GM12878 (cell line): ENCODE measurements around the gene CIROP. TPM values are rescaled to one million over a fixed set of nuclear protein-coding genes. Genes with fewer than 3 reads are reported as not detected.

ENCODE experiments used
- ATAC-seq: fragments of 200-7000 bp; cut with Tn5 transposase; 3 replicates; pipeline ENCODE4 v1.9.1; 2020; ENCODE audit warnings: mild to moderate bottlenecking, moderate library complexity
- BruUV-seq: library from RNA; stranded (reverse); fragments of 400-500 nt; replicated peaks from 2 replicates; lab custom pipeline; 2021; lab: Mats Ljungman, UMichigan
- CTCF ChIA-PET: fragments of 300-600 bp; sonication (Branson Sonifier 250); formaldehyde crosslinking; extraction: SDS; loops from one replicate; lab custom pipeline; 2021; ENCODE audit warnings: inconsistent platforms; lab: Yijun Ruan, JAX
- POLR2A ChIA-PET: fragments of 350-600 bp; formaldehyde crosslinking; extraction: SDS; loops from one replicate; lab custom pipeline; 2021; ENCODE audit warnings: inconsistent platforms; lab: Charles Lee
- RAD21 ChIA-PET: fragments of 300-600 bp; sonication (Branson Sonifier 250); formaldehyde crosslinking; loops from one replicate; lab custom pipeline; 2023; ENCODE audit warnings: antibody characterized with exemption; ENCODE audit not compliant: unreplicated experiment; lab: Charles Lee
- SMC1A ChIA-PET: fragments of 300-600 bp; sonication (Branson Sonifier 250); formaldehyde crosslinking; loops from one replicate; lab custom pipeline; 2023; ENCODE audit not compliant: unreplicated experiment, uncharacterized antibody; lab: Charles Lee
- DNase-seq: peaks from one replicate; pipeline ENCODE4 v3.0.0-alpha.2; 2011; ENCODE audit warnings: low read depth, low spot score
- FAIRE-seq: peaks from 3 replicates; lab custom pipeline; 2011; peaks lifted over from hg19 to GRCh38; lab: Jason Lieb, UNC
- H2AFZ ChIP-seq: 2 replicates; pipeline ENCODE4 v1.6.0; 2011; ENCODE audit warnings: low read depth, low read length, control low read depth; ENCODE audit not compliant: control insufficient read depth
- H3K27ac ChIP-seq: 2 replicates; pipeline ENCODE4 v1.5.1; 2011; ENCODE audit warnings: control low read depth; ENCODE audit not compliant: control insufficient read depth, insufficient read depth
- H3K27me3 ChIP-seq, 2 experiments: replicated peaks in 1 of 2; 2 replicates each; pipeline versions ENCODE4 v1.6.0 to v1.6.1; 2011; ENCODE audit warnings: low read length in 1 of 2; ENCODE audit not compliant: control insufficient read depth in 2 of 2, insufficient read depth in 2 of 2
- H3K36me3 ChIP-seq, 2 experiments: 2 replicates each; pipeline ENCODE4 v1.5.1; 2011; ENCODE audit warnings: low read length in 1 of 2; ENCODE audit not compliant: control insufficient read depth in 2 of 2, insufficient read depth in 2 of 2
- H3K4me1 ChIP-seq: 2 replicates; pipeline ENCODE4 v1.6.1; 2011; ENCODE audit warnings: mild to moderate bottlenecking, low read length, moderate library complexity, mixed read lengths; ENCODE audit not compliant: control insufficient read depth, insufficient read depth
- H3K4me2 ChIP-seq: 2 replicates; pipeline ENCODE4 v1.6.0; 2011; ENCODE audit warnings: control low read depth; ENCODE audit not compliant: control insufficient read depth, insufficient read depth
- H3K4me3 ChIP-seq: fragments of 200-600 bp; sonication (generic); 2 replicates; pipeline ENCODE4 v1.5.1; 2016
- H3K79me2 ChIP-seq: 2 replicates; pipeline ENCODE4 v1.6.0; 2011; ENCODE audit warnings: low read length; ENCODE audit not compliant: control insufficient read depth, insufficient read depth
- H3K9ac ChIP-seq: 2 replicates; pipeline ENCODE4 v1.8.0; 2011; ENCODE audit warnings: low read length, control low read depth, mixed read lengths; ENCODE audit not compliant: control insufficient read depth, insufficient read depth
- H3K9me3 ChIP-seq: replicated peaks from 3 replicates; pipeline ENCODE4 v1.5.1; 2011; ENCODE audit warnings: mild to moderate bottlenecking, low read length; ENCODE audit not compliant: control insufficient read depth, insufficient read depth
- H4K20me1 ChIP-seq: 2 replicates; pipeline ENCODE4 v1.6.0; 2011; ENCODE audit not compliant: control insufficient read depth, insufficient read depth
- CREB1 ChIP-seq: IDR thresholded peaks from 2 replicates; pipeline ENCODE4 v1.6.1; 2012; ENCODE audit warnings: low read depth, mild to moderate bottlenecking, inconsistent platforms
- FOXK2 ChIP-seq: fragments of 450-650 bp; IDR thresholded peaks from 2 replicates; pipeline ENCODE4 v1.6.1; 2017; ENCODE audit warnings: mild to moderate bottlenecking, moderate library complexity
- MEF2B ChIP-seq: fragments of 450-650 bp; IDR thresholded peaks from 2 replicates; pipeline ENCODE4 v1.6.1; 2018; ENCODE audit warnings: mild to moderate bottlenecking, moderate library complexity; ENCODE audit not compliant: partially characterized antibody, poor library complexity, severe bottlenecking
- NFIC ChIP-seq: IDR thresholded peaks from 2 replicates; pipeline ENCODE4 v1.6.1; 2012; ENCODE audit warnings: low read depth, mild to moderate bottlenecking, inconsistent platforms, low read length, moderate library complexity
- RELA ChIP-seq: fragments of 450-650 bp; IDR thresholded peaks from 2 replicates; pipeline ENCODE4 v1.8.0; 2014; ENCODE audit warnings: borderline replicate concordance; ENCODE audit not compliant: partially characterized antibody
- SMC3 ChIP-seq: IDR thresholded peaks from 2 replicates; pipeline ENCODE4 v1.6.1; 2011; ENCODE audit warnings: low read length, improper control_type of control experiment, borderline replicate concordance
- TAF1 ChIP-seq: IDR thresholded peaks from 2 replicates; pipeline ENCODE4 v1.6.1; 2011; ENCODE audit warnings: mild to moderate bottlenecking, low read depth, low read length, borderline replicate concordance
- WGBS: methylation state at CpG from one replicate; pipeline ENCODE4 v1.1.6; 2016; ENCODE audit warnings: low lambda C conversion rate; ENCODE audit not compliant: insufficient replicate concordance, insufficient coverage; ENCODE audit errors: missing lambda C conversion rate; 5-methylcytosine and 5-hydroxymethylcytosine counted together
- in situ Hi-C: fragments of 300-500 bp; cut with MboI; formaldehyde crosslinking; loops from 9 replicates; pipeline ENCODE4 v1.14.3; 2018; ENCODE audit warnings: mixed read lengths
- intact Hi-C: fragments of 100-400 bp; cut with micrococcal nuclease; formaldehyde crosslinking; loops from one replicate; pipeline ENCODE4 v1.14.2; 2022; ENCODE audit not compliant: unreplicated experiment
- polyA plus RNA-seq, 11 experiments: library from polyadenylated mRNA; depleted of rRNA in 4 of 11; unstranded in 6 of 11; stranded (reverse) in 5 of 11; fragments of >200 nt; fragmentation: Nextera tagmentation in 4 of 11; fragmentation: Illumina TruSeq in 1 of 11; extraction: Ambion mirVana in 4 of 11; extraction: Trizol in 1 of 11; gene quantifications; 1 replicate in 1 of 11; 2 replicates in 10 of 11; pipeline versions ENCODE4 v1.2.1 to v1.2.3, GENCODE V29; 2011 to 2016; ENCODE audit warnings: inconsistent platforms in 2 of 11, missing spikeins in 2 of 11, low read depth in 1 of 11
- total RNA-seq, 4 experiments: library from RNA; depleted of rRNA in 3 of 4; stranded (reverse); fragments of >200 nt in 3 of 4; fragmentation: Illumina TruSeq in 1 of 4; extraction: Trizol in 1 of 4; gene quantifications; 2 replicates each; pipeline versions ENCODE4 v1.2.1 to v1.2.3, GENCODE V29; 2013 to 2021
- TF ChIP-seq, protein P1 (sequence below): fragments of 450-650 bp; IDR thresholded peaks from 2 replicates; pipeline ENCODE4 v1.6.1; 2017; ENCODE audit warnings: mild to moderate bottlenecking, low read depth, inconsistent platforms; ENCODE audit not compliant: poor library complexity, severe bottlenecking
- TF ChIP-seq, protein P2 (sequence below): IDR thresholded peaks from 2 replicates; pipeline ENCODE4 v1.6.1; 2012; ENCODE audit warnings: mild to moderate bottlenecking, low read depth, low read length
- TF ChIP-seq, protein P3 (sequence below): fragments of 150-350 bp; IDR thresholded peaks from 2 replicates; pipeline ENCODE4 v1.6.1; 2014; ENCODE audit warnings: mild to moderate bottlenecking, low read depth, low read length
- TF ChIP-seq, protein P4 (sequence below): IDR thresholded peaks from 2 replicates; pipeline ENCODE4 v1.6.1; 2011; ENCODE audit warnings: mild to moderate bottlenecking, low read depth, low read length, moderate library complexity; ENCODE audit not compliant: insufficient replicate concordance
- TF ChIP-seq, protein P5 (sequence below): IDR thresholded peaks from 2 replicates; pipeline ENCODE4 v1.6.1; 2012; ENCODE audit warnings: low read length, inconsistent platforms

The CIROP gene
- total and polyA plus RNA-seq, 10 of the 15 experiments (the other 5 are each of a cell fraction or from before 2014, with no cell fraction given), result not detected

DNA sequence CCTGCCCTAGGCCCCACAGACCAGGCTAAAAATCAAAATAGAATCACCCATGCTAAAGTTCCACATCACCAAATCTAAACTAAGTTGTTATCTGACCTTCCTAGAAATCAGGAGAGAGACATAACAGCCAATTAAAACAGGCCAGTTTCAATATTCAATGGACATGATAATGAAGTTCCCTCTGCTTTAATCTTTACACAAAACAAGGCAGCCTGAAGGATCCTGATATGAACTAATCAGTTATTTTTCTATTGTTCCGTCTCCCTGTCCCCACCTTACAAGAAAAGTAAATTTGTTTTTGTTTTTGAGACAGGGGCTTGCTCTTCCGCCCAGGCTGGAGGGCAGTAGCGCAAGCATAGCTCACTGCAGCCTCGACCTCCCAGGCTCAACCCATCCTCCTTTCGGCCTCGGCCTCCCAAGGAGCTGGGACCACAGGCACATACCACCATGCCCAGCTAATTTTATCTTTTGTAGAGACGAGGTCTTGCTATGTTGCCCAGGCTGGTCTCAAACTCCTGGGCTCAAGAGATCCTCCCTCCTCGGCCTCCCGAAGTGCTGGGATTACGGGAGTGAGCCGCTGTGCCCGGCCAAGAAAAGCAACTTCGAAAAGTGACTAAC, 19.7 kb upstream of the CIROP start:
- ChIA-PET RAD21 (interaction anchor here (1.1 kb wide), 1 partner anchor 176 kb away, joined by 4 read pairs; no protein-coding TSS in a partner anchor), CTCF (interaction anchor here (0.9 to 6.4 kb wide), 2 partner anchors 9 to 63 kb away, joined by 3 to 127 read pairs; partner anchors contain the start of gene SLC7A8), SMC1A (interaction anchor here (1.0 to 1.7 kb wide), 2 partner anchors 30 to 60 kb away, joined by 4 read pairs; no protein-coding TSS in a partner anchor), POLR2A (interaction anchor here (0.6 kb wide), 1 partner anchor 138 kb away, joined by 3 read pairs; no protein-coding TSS in a partner anchor)
- Histone ChIP-seq H3K9ac (no peak overlapping the region), H3K4me3 (no peak overlapping the region), H4K20me1 (no peaks in the 10 kb centered on the region), H2AFZ (no peak overlapping the region), H3K27me3 (no peaks in the 10 kb centered on the region; a peak in 3 of 4 replicates), H3K4me2 (no peak overlapping the region), H3K9me3 (no peaks in the 10 kb centered on the region), H3K36me3 (no peaks in the 10 kb centered on the region), H3K27ac (no peak overlapping the region), H3K4me1 (peaks cover 20% of the 10 kb centered on the region), H3K79me2 (no peaks in the 10 kb centered on the region)
- FAIRE-seq (no peak), DNase-seq (no peak), ATAC-seq (no peak)
- no TSS peak for BruUV-seq
- WGBS, result 69% methylated on average over 13 of the region's 13 CpGs
- in situ Hi-C loops (loop anchor here (10.0 kb wide), 1 partner anchor 60 kb away; the partner anchor contains the start of gene SLC7A8), intact Hi-C loops (no loop called here)
- TF ChIP-seq CREB1 (no peak), FOXK2 (no peak), MEF2B (no peak), NFIC (no peak), RELA (no peak), TAF1 (no peak), SMC3 (no peak)
- TF ChIP-seq, protein P1, sequence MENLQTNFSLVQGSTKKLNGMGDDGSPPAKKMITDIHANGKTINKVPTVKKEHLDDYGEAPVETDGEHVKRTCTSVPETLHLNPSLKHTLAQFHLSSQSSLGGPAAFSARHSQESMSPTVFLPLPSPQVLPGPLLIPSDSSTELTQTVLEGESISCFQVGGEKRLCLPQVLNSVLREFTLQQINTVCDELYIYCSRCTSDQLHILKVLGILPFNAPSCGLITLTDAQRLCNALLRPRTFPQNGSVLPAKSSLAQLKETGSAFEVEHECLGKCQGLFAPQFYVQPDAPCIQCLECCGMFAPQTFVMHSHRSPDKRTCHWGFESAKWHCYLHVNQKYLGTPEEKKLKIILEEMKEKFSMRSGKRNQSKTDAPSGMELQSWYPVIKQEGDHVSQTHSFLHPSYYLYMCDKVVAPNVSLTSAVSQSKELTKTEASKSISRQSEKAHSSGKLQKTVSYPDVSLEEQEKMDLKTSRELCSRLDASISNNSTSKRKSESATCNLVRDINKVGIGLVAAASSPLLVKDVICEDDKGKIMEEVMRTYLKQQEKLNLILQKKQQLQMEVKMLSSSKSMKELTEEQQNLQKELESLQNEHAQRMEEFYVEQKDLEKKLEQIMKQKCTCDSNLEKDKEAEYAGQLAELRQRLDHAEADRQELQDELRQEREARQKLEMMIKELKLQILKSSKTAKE, result no peak
- TF ChIP-seq, protein P2, sequence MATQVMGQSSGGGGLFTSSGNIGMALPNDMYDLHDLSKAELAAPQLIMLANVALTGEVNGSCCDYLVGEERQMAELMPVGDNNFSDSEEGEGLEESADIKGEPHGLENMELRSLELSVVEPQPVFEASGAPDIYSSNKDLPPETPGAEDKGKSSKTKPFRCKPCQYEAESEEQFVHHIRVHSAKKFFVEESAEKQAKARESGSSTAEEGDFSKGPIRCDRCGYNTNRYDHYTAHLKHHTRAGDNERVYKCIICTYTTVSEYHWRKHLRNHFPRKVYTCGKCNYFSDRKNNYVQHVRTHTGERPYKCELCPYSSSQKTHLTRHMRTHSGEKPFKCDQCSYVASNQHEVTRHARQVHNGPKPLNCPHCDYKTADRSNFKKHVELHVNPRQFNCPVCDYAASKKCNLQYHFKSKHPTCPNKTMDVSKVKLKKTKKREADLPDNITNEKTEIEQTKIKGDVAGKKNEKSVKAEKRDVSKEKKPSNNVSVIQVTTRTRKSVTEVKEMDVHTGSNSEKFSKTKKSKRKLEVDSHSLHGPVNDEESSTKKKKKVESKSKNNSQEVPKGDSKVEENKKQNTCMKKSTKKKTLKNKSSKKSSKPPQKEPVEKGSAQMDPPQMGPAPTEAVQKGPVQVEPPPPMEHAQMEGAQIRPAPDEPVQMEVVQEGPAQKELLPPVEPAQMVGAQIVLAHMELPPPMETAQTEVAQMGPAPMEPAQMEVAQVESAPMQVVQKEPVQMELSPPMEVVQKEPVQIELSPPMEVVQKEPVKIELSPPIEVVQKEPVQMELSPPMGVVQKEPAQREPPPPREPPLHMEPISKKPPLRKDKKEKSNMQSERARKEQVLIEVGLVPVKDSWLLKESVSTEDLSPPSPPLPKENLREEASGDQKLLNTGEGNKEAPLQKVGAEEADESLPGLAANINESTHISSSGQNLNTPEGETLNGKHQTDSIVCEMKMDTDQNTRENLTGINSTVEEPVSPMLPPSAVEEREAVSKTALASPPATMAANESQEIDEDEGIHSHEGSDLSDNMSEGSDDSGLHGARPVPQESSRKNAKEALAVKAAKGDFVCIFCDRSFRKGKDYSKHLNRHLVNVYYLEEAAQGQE, result no peak
- TF ChIP-seq, protein P3, sequence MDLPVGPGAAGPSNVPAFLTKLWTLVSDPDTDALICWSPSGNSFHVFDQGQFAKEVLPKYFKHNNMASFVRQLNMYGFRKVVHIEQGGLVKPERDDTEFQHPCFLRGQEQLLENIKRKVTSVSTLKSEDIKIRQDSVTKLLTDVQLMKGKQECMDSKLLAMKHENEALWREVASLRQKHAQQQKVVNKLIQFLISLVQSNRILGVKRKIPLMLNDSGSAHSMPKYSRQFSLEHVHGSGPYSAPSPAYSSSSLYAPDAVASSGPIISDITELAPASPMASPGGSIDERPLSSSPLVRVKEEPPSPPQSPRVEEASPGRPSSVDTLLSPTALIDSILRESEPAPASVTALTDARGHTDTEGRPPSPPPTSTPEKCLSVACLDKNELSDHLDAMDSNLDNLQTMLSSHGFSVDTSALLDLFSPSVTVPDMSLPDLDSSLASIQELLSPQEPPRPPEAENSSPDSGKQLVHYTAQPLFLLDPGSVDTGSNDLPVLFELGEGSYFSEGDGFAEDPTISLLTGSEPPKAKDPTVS, result no peak
- TF ChIP-seq, protein P4, sequence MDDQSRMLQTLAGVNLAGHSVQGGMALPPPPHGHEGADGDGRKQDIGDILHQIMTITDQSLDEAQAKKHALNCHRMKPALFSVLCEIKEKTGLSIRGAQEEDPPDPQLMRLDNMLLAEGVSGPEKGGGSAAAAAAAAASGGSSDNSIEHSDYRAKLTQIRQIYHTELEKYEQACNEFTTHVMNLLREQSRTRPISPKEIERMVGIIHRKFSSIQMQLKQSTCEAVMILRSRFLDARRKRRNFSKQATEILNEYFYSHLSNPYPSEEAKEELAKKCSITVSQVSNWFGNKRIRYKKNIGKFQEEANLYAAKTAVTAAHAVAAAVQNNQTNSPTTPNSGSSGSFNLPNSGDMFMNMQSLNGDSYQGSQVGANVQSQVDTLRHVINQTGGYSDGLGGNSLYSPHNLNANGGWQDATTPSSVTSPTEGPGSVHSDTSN, result no peak
- TF ChIP-seq, protein P5, sequence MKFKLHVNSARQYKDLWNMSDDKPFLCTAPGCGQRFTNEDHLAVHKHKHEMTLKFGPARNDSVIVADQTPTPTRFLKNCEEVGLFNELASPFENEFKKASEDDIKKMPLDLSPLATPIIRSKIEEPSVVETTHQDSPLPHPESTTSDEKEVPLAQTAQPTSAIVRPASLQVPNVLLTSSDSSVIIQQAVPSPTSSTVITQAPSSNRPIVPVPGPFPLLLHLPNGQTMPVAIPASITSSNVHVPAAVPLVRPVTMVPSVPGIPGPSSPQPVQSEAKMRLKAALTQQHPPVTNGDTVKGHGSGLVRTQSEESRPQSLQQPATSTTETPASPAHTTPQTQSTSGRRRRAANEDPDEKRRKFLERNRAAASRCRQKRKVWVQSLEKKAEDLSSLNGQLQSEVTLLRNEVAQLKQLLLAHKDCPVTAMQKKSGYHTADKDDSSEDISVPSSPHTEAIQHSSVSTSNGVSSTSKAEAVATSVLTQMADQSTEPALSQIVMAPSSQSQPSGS, result no peak
